HL-60 (cell line): ENCODE results near the gene UNC5C.

Source experiments
- CTCF ChIP-seq: IDR thresholded peaks from one replicate; pipeline ENCODE4 v1.5.1; 2011; ENCODE audit warnings: low read length, control low read depth, inconsistent platforms; ENCODE audit not compliant: insufficient read depth
- REST ChIP-seq: IDR thresholded peaks from 2 replicates; pipeline ENCODE4 v1.6.1; 2012; ENCODE audit warnings: low read depth; ENCODE audit not compliant: insufficient replicate concordance

- TF ChIP-seq CTCF, result no peak
- no peak for TF ChIP-seq REST
These were observed 43.0 kb downstream of the UNC5C start for GRCh38 chr4:95505799-95506198.
